IMR-90 (cell line): ENCODE results near the gene PLCB4. TPM values are rescaled to one million over a fixed set of nuclear protein-coding genes. Genes with fewer than 3 reads are reported as not detected.
A peak's percentile ranks its signal among the peaks of the same experiment; 100 is the strongest.

Source experiments
- ATAC-seq: fragments of 200-7000 bp; cut with Tn5 transposase; 2 replicates; pipeline ENCODE4 v1.9.1; 2020; ENCODE audit warnings: low read depth, mild to moderate bottlenecking, moderate library complexity
- BruUV-seq: library from RNA; stranded (reverse); fragments of 400-500 nt; replicated peaks from 2 replicates; lab custom pipeline; 2021; lab: Mats Ljungman, UMichigan
- CTCF ChIA-PET: fragments of 300-600 bp; formaldehyde crosslinking; extraction: SDS; loops from one replicate; lab custom pipeline; 2021; ENCODE audit warnings: antibody characterized with exemption; lab: Yijun Ruan, JAX
- POLR2A ChIA-PET: fragments of 300-600 bp; sonication (Branson Sonifier 250); formaldehyde crosslinking; loops from one replicate; lab custom pipeline; 2022; ENCODE audit warnings: antibody characterized with exemption; ENCODE audit not compliant: unreplicated experiment; lab: Charles Lee
- DNase-seq: peaks from one replicate; pipeline ENCODE4 v3.0.0; 2013
- H2AFZ ChIP-seq: replicated peaks from 2 replicates; pipeline ENCODE3; 2013; ENCODE audit warnings: low read length, mild to moderate bottlenecking; ENCODE audit not compliant: poor library complexity
- H2AK5ac ChIP-seq: 2 replicates; pipeline ENCODE4 v1.6.1; 2013; ENCODE audit warnings: low read depth, low read length, inconsistent platforms
- H2AK9ac ChIP-seq: replicated peaks from 2 replicates; pipeline ENCODE3; 2013; ENCODE audit warnings: mild to moderate bottlenecking, low read depth, low read length, moderate library complexity; ENCODE audit not compliant: poor library complexity
- H2BK120ac ChIP-seq: 2 replicates; pipeline ENCODE4 v1.6.1; 2013; ENCODE audit warnings: low read depth, low read length, inconsistent platforms
- H2BK15ac ChIP-seq: 3 replicates; pipeline ENCODE4 v1.6.1; 2013; ENCODE audit warnings: low read depth, low read length, inconsistent platforms
- H2BK20ac ChIP-seq: 2 replicates; pipeline ENCODE4 v1.6.1; 2013; ENCODE audit warnings: low read depth, mild to moderate bottlenecking, inconsistent platforms, low read length, moderate library complexity
- H2BK5ac ChIP-seq: 2 replicates; pipeline ENCODE4 v1.6.1; 2013; ENCODE audit warnings: mild to moderate bottlenecking, low read depth, low read length, inconsistent platforms; ENCODE audit not compliant: poor library complexity, severe bottlenecking
- H3K14ac ChIP-seq: replicated peaks from 2 replicates; pipeline ENCODE4 v1.6.1; 2013; ENCODE audit warnings: low read depth, low read length, inconsistent platforms
- H3K18ac ChIP-seq: 2 replicates; pipeline ENCODE4 v1.6.1; 2013; ENCODE audit warnings: low read depth, low read length, control low read depth
- H3K23ac ChIP-seq: 2 replicates; pipeline ENCODE4 v1.6.1; 2013; ENCODE audit warnings: low read depth, low read length, inconsistent platforms
- H3K27ac ChIP-seq: 2 replicates; pipeline ENCODE4 v1.5.1; 2013; ENCODE audit warnings: mild to moderate bottlenecking, control low read depth, low read length; ENCODE audit not compliant: insufficient read depth
- H3K27me3 ChIP-seq: 2 replicates; pipeline ENCODE4 v1.6.1; 2013; ENCODE audit warnings: low read length; ENCODE audit not compliant: control insufficient read depth, insufficient read depth
- H3K36me3 ChIP-seq: 2 replicates; pipeline ENCODE4 v1.6.1; 2013; ENCODE audit warnings: low read length, mixed read lengths; ENCODE audit not compliant: control insufficient read depth, insufficient read depth
- H3K4ac ChIP-seq: 2 replicates; pipeline ENCODE4 v1.6.1; 2013; ENCODE audit warnings: low read depth, low read length, inconsistent platforms
- H3K4me1 ChIP-seq: 2 replicates; pipeline ENCODE4 v1.6.1; 2013; ENCODE audit warnings: low read length, mixed read lengths; ENCODE audit not compliant: control insufficient read depth, insufficient read depth
- H3K4me2 ChIP-seq: 2 replicates; pipeline ENCODE4 v1.6.1; 2013; ENCODE audit warnings: low read depth, mild to moderate bottlenecking, control low read depth, low read length, moderate library complexity
- H3K4me3 ChIP-seq: 2 replicates; pipeline ENCODE4 v1.5.1; 2013; ENCODE audit warnings: low read depth, mild to moderate bottlenecking, control low read depth, low read length, moderate library complexity; ENCODE audit not compliant: insufficient read depth
- H3K56ac ChIP-seq: 2 replicates; pipeline ENCODE4 v1.6.1; 2013; ENCODE audit warnings: low read length, inconsistent platforms; ENCODE audit not compliant: insufficient read depth; ENCODE audit errors: extremely low read depth
- H3K79me1 ChIP-seq, 2 experiments: 2 replicates each; pipeline ENCODE4 v1.6.1; 2013; ENCODE audit warnings: low read length in 2 of 2, inconsistent platforms in 1 of 2, low read depth in 1 of 2
- H3K9ac ChIP-seq: 2 replicates; pipeline ENCODE4 v1.6.1; 2013; ENCODE audit warnings: low read depth, low read length, control low read depth
- H3K9me1 ChIP-seq: 2 replicates; pipeline ENCODE4 v1.6.1; 2013; ENCODE audit warnings: low read length, inconsistent platforms; ENCODE audit not compliant: insufficient read depth
- H3K9me3 ChIP-seq: 2 replicates; pipeline ENCODE4 v1.6.1; 2013; ENCODE audit warnings: low read length; ENCODE audit not compliant: control insufficient read depth, insufficient read depth
- H4K20me1 ChIP-seq: 2 replicates; pipeline ENCODE4 v1.6.1; 2013; ENCODE audit warnings: low read length, inconsistent platforms; ENCODE audit not compliant: insufficient read depth
- H4K5ac ChIP-seq: 2 replicates; pipeline ENCODE4 v1.6.1; 2013; ENCODE audit warnings: mild to moderate bottlenecking, low read depth, low read length, control low read depth
- H4K8ac ChIP-seq, 2 experiments: 2 replicates each; pipeline ENCODE4 v1.6.1; 2013; ENCODE audit warnings: low read depth in 2 of 2, low read length in 2 of 2, control low read depth in 1 of 2, inconsistent platforms in 1 of 2
- H4K91ac ChIP-seq: 2 replicates; pipeline ENCODE4 v1.6.1; 2013; ENCODE audit warnings: low read depth, low read length, inconsistent platforms; ENCODE audit not compliant: insufficient read depth
- CEBPB ChIP-seq: IDR thresholded peaks from 2 replicates; pipeline ENCODE4 v1.6.1; 2012; ENCODE audit warnings: low read depth, low read length, improper control_type of control experiment
- RAD21 ChIP-seq: IDR thresholded peaks from 2 replicates; pipeline ENCODE4 v1.6.1; 2012; ENCODE audit warnings: low read length, improper control_type of control experiment
- WGBS, 2 experiments: methylation state at CpG; one replicate each; pipeline versions ENCODE4 v1.1.5 to v1.1.7; 2013; ENCODE audit warnings: missing lambda C conversion rate in 2 of 2; ENCODE audit not compliant: insufficient read length in 1 of 2; ENCODE audit errors: extremely low coverage in 2 of 2; 5-methylcytosine and 5-hydroxymethylcytosine counted together
- dilution Hi-C: fragments of 300-500 bp; cut with HindIII; formaldehyde crosslinking; loops from one replicate; pipeline ENCODE4 v1.14.3; 2018; ENCODE audit warnings: low sequenced_read_pairs; ENCODE audit not compliant: unreplicated experiment
- in situ Hi-C: fragments of 300-500 bp; cut with MboI; formaldehyde crosslinking; loops from 3 replicates; pipeline ENCODE4 v1.14.3; 2019; ENCODE audit warnings: low sequenced_read_pairs, inconsistent platforms, mixed read lengths
- intact Hi-C: fragments of 100-400 bp; cut with micrococcal nuclease; formaldehyde crosslinking; loops from 2 replicates; pipeline ENCODE4 v1.10.0; 2022
- polyA plus RNA-seq, 3 experiments: library from polyadenylated mRNA; depleted of rRNA; stranded (reverse); fragments of >200 nt; gene quantifications; 2 replicates each; pipeline ENCODE4 v1.2.3, GENCODE V29; 2012; ENCODE audit warnings: low replicate concordance in 1 of 3
- total RNA-seq: library from RNA; depleted of rRNA; stranded (reverse); fragments of >200 nt; gene quantifications from 2 replicates; pipeline ENCODE4 v1.2.3, GENCODE V29; 2012

Gene PLCB4
- total and polyA plus RNA-seq, 2 of the 4 experiments (the other 2 are of a cell fraction) = 12.5 to 24.0 TPM

GRCh38 chr20:9301129-9302090 is 232.5 kb downstream of the PLCB4 start:
- Histone ChIP-seq H3K4me3 (no peak overlapping the region), H2BK5ac (no peak overlapping the region), H3K27ac (peak overlapping the region; percentile 7; the same call in 1 of the 2 replicates), H4K91ac (peak overlapping the region; percentile 32), H3K4ac (peak overlapping the region; percentile 69), H2AFZ (no peak overlapping the region), H4K20me1 (no peaks in the 10 kb centered on the region), H3K14ac (peak overlapping the region; percentile 78), H3K9ac (no peak overlapping the region), H3K9me1 (peaks cover 9% of the 10 kb centered on the region), H2AK9ac (no peak overlapping the region), H2BK20ac (peak overlapping the region; percentile 71), H3K4me1 (peaks cover 10% of the 10 kb centered on the region), H3K18ac (peak overlapping the region; percentile 42), H3K23ac (peak overlapping the region; percentile 79), H3K27me3 (no peaks in the 10 kb centered on the region), H3K4me2 (peak overlapping the region; percentile 23; the same call in 1 of the 2 replicates), H2BK120ac (peak overlapping the region; percentile 36), H3K56ac (no peak overlapping the region), H3K36me3 (no peaks in the 10 kb centered on the region), H4K5ac (peak overlapping the region; percentile 49), H4K8ac (peak overlapping the region in 1 of 2 experiments; percentile 3; a peak in 2 of 4 replicates), H3K9me3 (no peaks in the 10 kb centered on the region), H2AK5ac (peak overlapping the region; percentile 68), H2BK15ac (peak overlapping the region; percentile 79; the same call in 1 of the 3 replicates), H3K79me1 (peaks cover 20 to 58% of the 10 kb centered on the region in 2 experiments)
- WGBS, 2 experiments = 50% methylated on average over 1 of the region's 10 CpGs; no CpG with 5 or more reads in 1 of the 2 experiments
- intact Hi-C loops (no loop called here), dilution Hi-C loops (no loop called here), in situ Hi-C loops (no loop called here)
- BruUV-seq = no TSS peak
- TF ChIP-seq CEBPB = peak; percentile 54; the same call in 1 of the 2 replicates
- TF ChIP-seq RAD21 = no peak
- POLR2A ChIA-PET = interaction anchor here (0.6 kb wide), 1 partner anchor 58 kb away, joined by 3 read pairs; no protein-coding TSS in a partner anchor
- ATAC-seq = peak; percentile 56
- CTCF ChIA-PET = interaction anchor here (0.6 kb wide), 1 partner anchor 22 kb away, joined by 4 read pairs; no protein-coding TSS in a partner anchor
- DNase-seq = peak; percentile 89
